ENCODE measurements around the gene AFG1L. TPM values are rescaled to one million over a fixed set of nuclear protein-coding genes. Genes with fewer than 3 reads are reported as not detected.

The AFG1L gene
- total and polyA plus RNA-seq, 2 experiments from 2014 or later = 9.4 to 9.7 TPM

DNA sequence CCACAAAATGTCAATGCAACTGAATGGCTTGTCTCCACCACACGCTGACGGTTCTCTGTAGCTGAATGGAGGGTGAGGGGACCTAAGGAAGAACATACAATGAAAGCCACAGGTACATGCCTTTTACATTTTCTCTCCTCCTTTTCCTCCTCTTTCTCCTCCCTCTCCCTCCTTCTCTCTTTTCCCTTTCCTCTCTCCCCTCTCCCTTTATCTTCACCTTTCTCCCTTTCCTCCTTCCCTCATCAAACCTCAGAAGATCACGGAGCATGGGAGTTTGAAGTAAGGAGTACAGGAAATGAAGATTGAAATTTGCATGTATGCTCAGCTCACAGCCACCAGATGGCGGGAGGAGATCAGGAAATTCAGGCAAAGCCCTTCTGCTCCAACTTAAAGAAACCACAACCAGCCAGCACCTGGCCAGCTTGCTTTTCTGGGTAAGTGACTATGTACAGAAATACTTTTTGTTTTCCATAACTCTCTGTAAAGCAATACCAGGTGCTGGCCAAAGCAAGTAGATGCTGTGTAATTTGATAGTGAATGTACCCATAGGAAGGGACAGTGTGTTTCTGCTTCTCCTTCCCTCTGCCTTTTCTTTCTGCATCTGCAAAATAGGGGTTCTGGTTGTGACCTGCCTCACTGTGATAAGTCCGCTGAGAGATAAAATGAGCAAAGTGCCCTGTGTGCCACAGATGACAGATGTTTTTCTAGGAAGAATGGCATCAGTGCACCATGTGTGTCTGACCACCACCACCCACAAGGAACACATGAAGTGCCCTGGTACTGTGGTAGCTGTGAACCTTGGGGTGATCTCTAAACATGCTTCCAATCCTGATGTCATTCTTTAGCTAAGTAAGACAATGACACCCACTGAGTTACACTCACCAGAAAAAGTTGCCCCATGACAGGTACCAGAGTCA lies 247.2 kb downstream of the AFG1L start:
- Histone ChIP-seq H3K4me2 (peak overlapping the region; percentile 57), H3K9me3 (ENCODE audit: low read depth) (peaks cover 3% of the 10 kb centered on the region), H3K9me2 (replicated peaks; ENCODE audit: insufficient read depth) (no peaks in the 10 kb centered on the region), H3K27ac (no peak overlapping the region), H3K79me2 (no peaks in the 10 kb centered on the region), H2AFZ (peak overlapping the region; percentile 39), H3K4me1 (ENCODE audit: insufficient read depth) (no peaks in the 10 kb centered on the region), H3K36me3 (replicated peaks; ENCODE audit: insufficient read depth, low read depth) (no peaks in the 10 kb centered on the region), H3K4me3 (no peak overlapping the region), H4K20me1 (ENCODE audit: insufficient read depth, poor library complexity, severe bottlenecking) (no peaks in the 10 kb centered on the region), H3K27me3 (no peaks in the 10 kb centered on the region)
- WGBS (ENCODE audit: low lambda C conversion rate, missing lambda C conversion rate) = 28% methylated on average over 5 of the region's 5 CpGs
- peak; percentile 85 for DNase-seq (ENCODE audit: low spot score)
- TF ChIP-seq, protein P1, sequence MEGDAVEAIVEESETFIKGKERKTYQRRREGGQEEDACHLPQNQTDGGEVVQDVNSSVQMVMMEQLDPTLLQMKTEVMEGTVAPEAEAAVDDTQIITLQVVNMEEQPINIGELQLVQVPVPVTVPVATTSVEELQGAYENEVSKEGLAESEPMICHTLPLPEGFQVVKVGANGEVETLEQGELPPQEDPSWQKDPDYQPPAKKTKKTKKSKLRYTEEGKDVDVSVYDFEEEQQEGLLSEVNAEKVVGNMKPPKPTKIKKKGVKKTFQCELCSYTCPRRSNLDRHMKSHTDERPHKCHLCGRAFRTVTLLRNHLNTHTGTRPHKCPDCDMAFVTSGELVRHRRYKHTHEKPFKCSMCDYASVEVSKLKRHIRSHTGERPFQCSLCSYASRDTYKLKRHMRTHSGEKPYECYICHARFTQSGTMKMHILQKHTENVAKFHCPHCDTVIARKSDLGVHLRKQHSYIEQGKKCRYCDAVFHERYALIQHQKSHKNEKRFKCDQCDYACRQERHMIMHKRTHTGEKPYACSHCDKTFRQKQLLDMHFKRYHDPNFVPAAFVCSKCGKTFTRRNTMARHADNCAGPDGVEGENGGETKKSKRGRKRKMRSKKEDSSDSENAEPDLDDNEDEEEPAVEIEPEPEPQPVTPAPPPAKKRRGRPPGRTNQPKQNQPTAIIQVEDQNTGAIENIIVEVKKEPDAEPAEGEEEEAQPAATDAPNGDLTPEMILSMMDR (IDR thresholded peaks at IDR 0.05; ENCODE audit: poor library complexity) = peak; percentile 97
- no peak for TF ChIP-seq EZH2 (IDR thresholded peaks at IDR 0.05; ENCODE audit: borderline replicate concordance)
- TF ChIP-seq EZH2phosphoT487 (IDR thresholded peaks at IDR 0.05; ENCODE audit: low read depth, severe bottlenecking, unreplicated experiment) = no peak

DNA sequence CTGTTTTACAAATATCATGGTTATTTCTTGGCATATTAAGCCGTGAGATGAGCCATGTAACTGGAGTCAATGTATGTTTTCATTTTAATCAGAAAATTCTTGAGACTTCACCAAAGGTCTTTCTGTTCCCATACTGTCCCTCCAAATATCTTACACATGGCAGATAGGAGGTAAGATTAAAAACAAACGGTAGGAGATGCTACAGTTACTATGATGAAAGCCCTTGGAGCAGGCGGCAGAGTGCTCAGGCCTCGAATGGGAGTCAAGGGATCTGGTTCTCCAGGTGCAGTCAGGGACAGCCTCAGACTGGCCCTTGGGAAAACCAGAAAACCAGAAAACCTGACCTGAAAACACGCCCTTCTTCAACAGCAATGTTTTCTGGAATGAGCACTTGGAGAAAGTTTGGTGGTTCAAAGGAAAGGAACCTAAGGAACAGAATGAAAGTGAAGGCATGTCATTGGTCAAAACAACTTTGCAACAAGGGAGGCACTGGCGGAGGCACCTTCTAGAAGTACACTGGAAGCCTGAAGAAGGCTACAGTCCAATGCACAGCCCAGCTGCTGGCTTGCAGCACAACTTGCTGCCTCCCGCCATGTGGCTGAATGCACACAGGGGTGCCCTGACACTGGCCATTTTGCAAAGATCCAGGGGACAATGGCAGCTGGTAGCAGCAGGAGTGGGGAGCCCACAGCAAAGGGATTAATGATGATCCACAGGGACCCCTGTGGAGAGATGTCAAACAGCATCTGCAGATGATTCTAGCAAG lies 248.5 kb downstream of the AFG1L start:
- H3K4me1 ChIP-seq (ENCODE audit: insufficient read depth) = no peaks in the 10 kb centered on the region
- H3K9me2 ChIP-seq (replicated peaks; ENCODE audit: insufficient read depth) = no peaks in the 10 kb centered on the region
- H3K4me3 ChIP-seq = no peak overlapping the region
- no peaks in the 10 kb centered on the region for H4K20me1 ChIP-seq (ENCODE audit: insufficient read depth, poor library complexity, severe bottlenecking)
- H3K27ac ChIP-seq = no peak overlapping the region
- H3K9me3 ChIP-seq (ENCODE audit: low read depth) = peaks cover 3% of the 10 kb centered on the region
- no peaks in the 10 kb centered on the region for H3K27me3 ChIP-seq
- H3K79me2 ChIP-seq = no peaks in the 10 kb centered on the region
- 88% methylated on average over 7 of the region's 7 CpGs for WGBS (ENCODE audit: low lambda C conversion rate, missing lambda C conversion rate)
- H2AFZ ChIP-seq = no peak overlapping the region
- no peak overlapping the region for H3K4me2 ChIP-seq
- TF ChIP-seq EZH2phosphoT487 (IDR thresholded peaks at IDR 0.05; ENCODE audit: low read depth, severe bottlenecking, unreplicated experiment) = no peak
- TF ChIP-seq, protein P1 (IDR thresholded peaks at IDR 0.05; ENCODE audit: poor library complexity) = peak; percentile 2
- no peaks in the 10 kb centered on the region for H3K36me3 ChIP-seq (replicated peaks; ENCODE audit: insufficient read depth, low read depth)
- no peak for DNase-seq (ENCODE audit: low spot score)

DNA sequence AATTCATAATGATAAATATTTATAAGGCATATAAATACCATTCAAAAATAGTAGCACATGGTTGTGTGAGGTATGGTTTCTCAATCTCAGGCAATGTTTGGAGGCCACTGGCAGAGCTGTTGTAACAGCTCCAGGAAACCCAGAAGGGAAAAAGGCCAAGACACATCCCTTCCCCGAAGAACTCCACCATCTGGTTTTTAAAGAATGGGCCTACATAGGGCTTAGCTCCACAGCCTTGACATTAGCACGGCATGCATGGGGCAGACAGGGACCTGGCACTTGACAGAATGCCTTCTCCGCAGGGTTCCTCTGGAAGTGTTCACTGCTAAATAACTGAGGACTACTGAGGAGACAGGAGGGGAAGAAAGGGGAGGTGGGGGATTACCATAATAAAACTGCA lies 249.8 kb downstream of the AFG1L start:
- TF ChIP-seq EZH2 (IDR thresholded peaks at IDR 0.05; ENCODE audit: borderline replicate concordance) (no peak), EZH2phosphoT487 (IDR thresholded peaks at IDR 0.05; ENCODE audit: low read depth, severe bottlenecking, unreplicated experiment) (no peak)
- TF ChIP-seq, protein P1 (IDR thresholded peaks at IDR 0.05; ENCODE audit: poor library complexity) = no peak
- Histone ChIP-seq H3K9me2 (replicated peaks; ENCODE audit: insufficient read depth) (no peaks in the 10 kb centered on the region), H3K4me3 (no peak overlapping the region), H3K79me2 (no peaks in the 10 kb centered on the region), H3K36me3 (replicated peaks; ENCODE audit: insufficient read depth, low read depth) (no peaks in the 10 kb centered on the region), H3K9me3 (ENCODE audit: low read depth) (peaks cover 3% of the 10 kb centered on the region), H2AFZ (no peak overlapping the region), H3K27ac (no peak overlapping the region), H3K4me1 (ENCODE audit: insufficient read depth) (no peaks in the 10 kb centered on the region), H4K20me1 (ENCODE audit: insufficient read depth, poor library complexity, severe bottlenecking) (no peaks in the 10 kb centered on the region), H3K27me3 (no peaks in the 10 kb centered on the region), H3K4me2 (no peak overlapping the region)
- DNase-seq (ENCODE audit: low spot score) = no peak
- 70% methylated on average over 3 of the region's 3 CpGs for WGBS (ENCODE audit: low lambda C conversion rate, missing lambda C conversion rate)
